Calu3 (cell line): ENCODE data around the gene ANKS1B. TPM values are rescaled to one million over a fixed set of nuclear protein-coding genes. Genes with fewer than 3 reads are reported as not detected.

Experiments
- BruUV-seq: library from RNA; stranded (reverse); fragments of 400-500 nt; replicated peaks from 2 replicates; lab custom pipeline; 2021; lab: Mats Ljungman, UMichigan
- CTCF ChIA-PET: fragments of 300-600 bp; sonication (Branson Sonifier 250); formaldehyde crosslinking; loops from one replicate; lab custom pipeline; 2022; ENCODE audit warnings: antibody characterized with exemption; lab: Charles Lee
- DNase-seq: peaks from one replicate; pipeline ENCODE4 v3.0.0; 2022
- H3K27ac Mint-ChIP-seq: one replicate; pipeline ENCODE4 v1.8.0; 2022; ENCODE audit warnings: mixed read lengths; ENCODE audit not compliant: unreplicated experiment
- H3K27me3 Mint-ChIP-seq: one replicate; pipeline ENCODE4 v1.8.0; 2022; ENCODE audit warnings: mixed read lengths; ENCODE audit not compliant: unreplicated experiment
- H3K36me3 Mint-ChIP-seq: one replicate; pipeline ENCODE4 v1.8.0; 2022; ENCODE audit warnings: mild to moderate bottlenecking, moderate library complexity, mixed read lengths; ENCODE audit not compliant: insufficient read depth, unreplicated experiment
- H3K4me1 Mint-ChIP-seq: one replicate; pipeline ENCODE4 v1.8.0; 2022; ENCODE audit warnings: mild to moderate bottlenecking, low read depth, mixed read lengths; ENCODE audit not compliant: unreplicated experiment
- H3K4me3 Mint-ChIP-seq: one replicate; pipeline ENCODE4 v1.8.0; 2022; ENCODE audit warnings: mild to moderate bottlenecking, low read depth, moderate library complexity, mixed read lengths; ENCODE audit not compliant: unreplicated experiment
- H3K9me3 Mint-ChIP-seq: one replicate; pipeline ENCODE4 v1.8.0; 2022; ENCODE audit warnings: low read depth, mixed read lengths; ENCODE audit not compliant: unreplicated experiment
- intact Hi-C: fragments of 100-400 bp; cut with micrococcal nuclease; formaldehyde crosslinking; loops from one replicate; pipeline ENCODE4 v1.10.0; 2022; ENCODE audit not compliant: unreplicated experiment
- total RNA-seq: library from RNA; stranded (reverse); gene quantifications from 2 replicates; pipeline ENCODE4 v1.2.3, GENCODE V29; 2022
- TF ChIP-seq, protein P1 (sequence below): fragments of 200-600 bp; IDR thresholded peaks from one replicate; pipeline ENCODE4 v1.8.0; 2022; ENCODE audit warnings: antibody characterized with exemption; ENCODE audit not compliant: unreplicated experiment

ANKS1B gene
- total RNA-seq, 1 experiment from 2014 or later = 1.7 TPM

DNA sequence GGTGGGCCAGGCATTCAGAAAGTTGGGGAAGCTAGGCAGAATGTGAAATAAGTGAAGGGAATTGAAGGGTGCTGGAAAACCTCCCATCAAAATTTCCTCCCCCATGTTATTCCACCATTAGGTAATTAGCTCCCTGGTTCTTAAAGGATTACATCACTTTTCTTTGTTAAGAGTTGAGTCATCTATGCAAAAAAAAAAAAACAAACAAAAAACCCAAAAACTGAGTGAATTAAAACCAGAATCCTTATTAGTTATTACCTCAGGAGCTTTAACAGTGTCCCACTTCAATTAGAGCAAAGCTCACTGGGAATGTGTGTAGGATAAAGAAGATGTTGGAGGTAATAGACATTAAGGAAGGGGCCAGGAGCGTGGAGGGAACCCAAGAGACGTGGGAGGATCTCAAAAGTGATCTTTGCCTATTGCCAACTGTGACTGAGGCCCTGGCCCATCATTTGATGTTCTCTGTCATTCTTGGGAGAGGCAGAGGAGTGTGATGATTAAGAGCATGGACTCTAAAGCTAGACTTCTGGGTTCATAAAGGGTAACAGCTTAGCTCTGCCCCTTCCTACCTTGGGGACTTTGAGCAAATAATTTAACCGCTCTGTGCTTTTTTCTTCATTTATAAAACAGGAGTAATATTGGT lies 975.0 kb downstream of the ANKS1B start:
- H3K4me1 Mint-ChIP-seq = no peaks in the 10 kb centered on the region
- H3K9me3 Mint-ChIP-seq = no peaks in the 10 kb centered on the region
- H3K27ac Mint-ChIP-seq = no peak overlapping the region
- intact Hi-C loops = no loop called here
- DNase-seq = no peak
- TF ChIP-seq, protein P1, sequence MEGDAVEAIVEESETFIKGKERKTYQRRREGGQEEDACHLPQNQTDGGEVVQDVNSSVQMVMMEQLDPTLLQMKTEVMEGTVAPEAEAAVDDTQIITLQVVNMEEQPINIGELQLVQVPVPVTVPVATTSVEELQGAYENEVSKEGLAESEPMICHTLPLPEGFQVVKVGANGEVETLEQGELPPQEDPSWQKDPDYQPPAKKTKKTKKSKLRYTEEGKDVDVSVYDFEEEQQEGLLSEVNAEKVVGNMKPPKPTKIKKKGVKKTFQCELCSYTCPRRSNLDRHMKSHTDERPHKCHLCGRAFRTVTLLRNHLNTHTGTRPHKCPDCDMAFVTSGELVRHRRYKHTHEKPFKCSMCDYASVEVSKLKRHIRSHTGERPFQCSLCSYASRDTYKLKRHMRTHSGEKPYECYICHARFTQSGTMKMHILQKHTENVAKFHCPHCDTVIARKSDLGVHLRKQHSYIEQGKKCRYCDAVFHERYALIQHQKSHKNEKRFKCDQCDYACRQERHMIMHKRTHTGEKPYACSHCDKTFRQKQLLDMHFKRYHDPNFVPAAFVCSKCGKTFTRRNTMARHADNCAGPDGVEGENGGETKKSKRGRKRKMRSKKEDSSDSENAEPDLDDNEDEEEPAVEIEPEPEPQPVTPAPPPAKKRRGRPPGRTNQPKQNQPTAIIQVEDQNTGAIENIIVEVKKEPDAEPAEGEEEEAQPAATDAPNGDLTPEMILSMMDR = no peak
- CTCF ChIA-PET = interaction anchor here (0.7 to 1.7 kb wide), 2 partner anchors 11 to 36 kb away, joined by 3 to 6 read pairs; no protein-coding TSS in a partner anchor
- BruUV-seq = no TSS peak
- peaks cover 36% of the 10 kb centered on the region for H3K27me3 Mint-ChIP-seq
- no peak overlapping the region for H3K4me3 Mint-ChIP-seq
- no peaks in the 10 kb centered on the region for H3K36me3 Mint-ChIP-seq

DNA sequence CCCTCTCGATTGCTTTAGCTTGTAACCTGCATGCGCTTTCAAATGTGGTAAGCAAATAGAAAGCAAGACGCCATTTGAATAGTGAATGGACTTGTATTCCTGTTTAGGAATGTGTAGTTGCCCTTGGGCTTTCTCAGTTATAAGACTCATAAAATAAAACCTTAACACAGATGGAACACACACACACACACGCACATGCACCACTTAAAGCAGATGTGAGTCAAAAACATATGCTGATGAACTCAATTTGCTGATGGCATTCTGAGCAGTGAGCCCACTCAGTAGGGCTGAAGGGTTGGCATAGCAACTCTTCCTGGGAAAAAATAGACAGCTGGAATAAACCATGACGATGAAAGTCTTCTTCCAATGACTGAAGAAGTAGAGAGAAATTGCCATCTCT lies 979.1 kb downstream of the ANKS1B start:
- H3K27me3 Mint-ChIP-seq = peaks cover 55% of the 10 kb centered on the region
- intact Hi-C loops = no loop called here
- no peaks in the 10 kb centered on the region for H3K4me1 Mint-ChIP-seq
- H3K4me3 Mint-ChIP-seq = no peak overlapping the region
- DNase-seq = no peak
- TF ChIP-seq, protein P1 = no peak
- H3K36me3 Mint-ChIP-seq = no peaks in the 10 kb centered on the region
- CTCF ChIA-PET = no interaction called here
- H3K27ac Mint-ChIP-seq = no peak overlapping the region
- BruUV-seq = no TSS peak
- H3K9me3 Mint-ChIP-seq = no peaks in the 10 kb centered on the region

DNA sequence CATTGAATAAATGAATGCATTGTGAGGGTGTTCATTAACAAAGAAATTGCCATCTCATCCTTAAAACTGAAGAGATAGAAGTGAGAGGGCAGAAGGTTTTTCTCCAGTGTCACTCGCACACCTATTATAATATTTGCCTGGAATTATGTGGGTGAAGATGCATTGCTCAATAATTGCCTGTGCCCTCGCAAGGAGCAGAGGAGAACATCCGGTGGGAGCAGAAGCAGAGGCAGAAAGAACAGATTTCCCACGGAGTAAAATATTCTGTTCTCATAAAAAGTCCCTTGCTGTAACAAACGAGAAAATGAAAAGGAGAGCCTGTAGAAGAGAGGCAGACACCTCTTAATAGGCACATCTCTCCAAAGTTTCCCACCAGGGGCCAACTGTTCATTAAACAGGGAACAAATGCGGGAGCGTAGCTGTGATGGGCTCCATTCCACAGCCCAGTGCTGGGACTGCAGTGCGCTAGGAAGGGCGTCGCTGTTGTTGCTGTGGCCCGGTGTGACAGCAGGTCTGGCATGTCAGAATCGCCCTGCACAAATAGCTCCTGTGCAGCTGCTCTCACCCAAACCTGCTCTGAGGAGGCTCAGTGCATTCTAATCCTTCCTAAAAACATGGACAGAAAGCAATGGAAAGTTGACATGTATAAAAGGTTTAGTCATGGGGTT lies 979.8 kb downstream of the ANKS1B start:
- CTCF ChIA-PET = no interaction called here
- H3K27ac Mint-ChIP-seq = no peak overlapping the region
- intact Hi-C loops = no loop called here
- peaks cover 55% of the 10 kb centered on the region for H3K27me3 Mint-ChIP-seq
- no peaks in the 10 kb centered on the region for H3K4me1 Mint-ChIP-seq
- BruUV-seq = no TSS peak
- TF ChIP-seq, protein P1 = no peak
- no peak for DNase-seq
- no peak overlapping the region for H3K4me3 Mint-ChIP-seq
- H3K9me3 Mint-ChIP-seq = no peaks in the 10 kb centered on the region
- no peaks in the 10 kb centered on the region for H3K36me3 Mint-ChIP-seq

DNA sequence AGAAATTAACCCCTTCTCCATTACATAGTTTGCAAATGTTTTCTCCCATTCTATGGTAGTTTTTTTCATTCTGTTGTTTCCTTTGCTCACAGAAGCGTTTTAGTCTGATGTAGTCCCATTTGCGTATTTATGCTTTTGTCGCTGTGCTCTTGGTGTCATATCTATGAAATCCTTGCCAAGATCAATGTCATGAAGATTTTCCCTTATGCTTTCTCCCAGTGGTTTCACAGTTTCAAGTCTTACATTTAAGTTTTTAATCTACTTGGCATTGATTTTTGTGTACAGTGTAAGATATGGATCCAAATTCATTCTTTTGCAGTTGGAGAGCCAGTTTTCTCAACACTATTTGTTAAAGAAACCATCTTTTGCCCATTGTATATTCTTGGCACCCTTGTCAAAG lies 982.0 kb downstream of the ANKS1B start:
- TF ChIP-seq, protein P1 = no peak
- no peaks in the 10 kb centered on the region for H3K36me3 Mint-ChIP-seq
- no TSS peak for BruUV-seq
- CTCF ChIA-PET = no interaction called here
- no peak for DNase-seq
- H3K4me1 Mint-ChIP-seq = no peaks in the 10 kb centered on the region
- H3K27me3 Mint-ChIP-seq = peaks cover 49% of the 10 kb centered on the region
- intact Hi-C loops = no loop called here
- H3K9me3 Mint-ChIP-seq = no peaks in the 10 kb centered on the region
- no peak overlapping the region for H3K4me3 Mint-ChIP-seq
- no peak overlapping the region for H3K27ac Mint-ChIP-seq
